Keratinocyte (primary cell): ENCODE measurements around the gene RASGEF1C. TPM values are rescaled to one million over a fixed set of nuclear protein-coding genes. Genes with fewer than 3 reads are reported as not detected.

Experiments
- DNase-seq: peaks from one replicate; pipeline ENCODE4 v3.0.0-alpha.2; 2011; ENCODE audit warnings: low read depth, missing footprints, low spot score
- FAIRE-seq: peaks from 2 replicates; lab custom pipeline; 2011; peaks lifted over from hg19 to GRCh38; lab: Jason Lieb, UNC
- H2AFZ ChIP-seq: 2 replicates; pipeline ENCODE4 v1.6.0; 2012; ENCODE audit warnings: low read length, control low read depth, inconsistent platforms; ENCODE audit not compliant: control insufficient read depth
- H3K27ac ChIP-seq: 2 replicates; pipeline ENCODE4 v1.5.1; 2011; ENCODE audit warnings: low read length; ENCODE audit not compliant: control insufficient read depth, insufficient read depth
- H3K27me3 ChIP-seq: 3 replicates; pipeline ENCODE4 v1.6.0; 2011; ENCODE audit warnings: low read length; ENCODE audit not compliant: control insufficient read depth, insufficient read depth; ENCODE audit errors: extremely low read depth
- H3K36me3 ChIP-seq, 2 experiments: 2 replicates in 1 of 2; 3 replicates in 1 of 2; pipeline ENCODE4 v1.5.1; 2011; ENCODE audit warnings: low read length in 2 of 2, mild to moderate bottlenecking in 1 of 2; ENCODE audit not compliant: control insufficient read depth in 2 of 2, insufficient read depth in 2 of 2; ENCODE audit errors: extremely low read depth in 1 of 2
- H3K4me1 ChIP-seq: 3 replicates; pipeline ENCODE4 v1.5.1; 2011; ENCODE audit warnings: low read length; ENCODE audit not compliant: control insufficient read depth, insufficient read depth; ENCODE audit errors: extremely low read depth
- H3K4me2 ChIP-seq: 3 replicates; pipeline ENCODE4 v1.6.0; 2011; ENCODE audit warnings: low read depth, low read length; ENCODE audit not compliant: control insufficient read depth, insufficient read depth; ENCODE audit errors: extremely low read depth
- H3K4me3 ChIP-seq, 3 experiments: fragments of 200-600 bp in 1 of 3; sonication (generic) in 1 of 3; 2 replicates in 2 of 3; 3 replicates in 1 of 3; pipeline ENCODE4 v1.5.1; 2011 to 2016; ENCODE audit warnings: low read length in 3 of 3, mild to moderate bottlenecking in 3 of 3, control low read depth in 2 of 3, inconsistent platforms in 1 of 3, low read depth in 1 of 3, mixed read lengths in 1 of 3, mixed run types in 1 of 3, moderate library complexity in 1 of 3; ENCODE audit not compliant: control insufficient read depth in 2 of 3, insufficient read depth in 2 of 3; ENCODE audit errors: extremely low read depth in 1 of 3
- H3K79me2 ChIP-seq: 2 replicates; pipeline ENCODE4 v1.6.0; 2012; ENCODE audit warnings: low read length; ENCODE audit not compliant: control insufficient read depth, insufficient read depth
- H3K9ac ChIP-seq: 3 replicates; pipeline ENCODE4 v1.6.0; 2011; ENCODE audit warnings: low read length; ENCODE audit not compliant: control insufficient read depth, insufficient read depth; ENCODE audit errors: extremely low read depth
- H3K9me1 ChIP-seq: 3 replicates; pipeline ENCODE4 v1.6.0; 2011; ENCODE audit warnings: low read length; ENCODE audit not compliant: control insufficient read depth, insufficient read depth; ENCODE audit errors: extremely low read depth
- H3K9me3 ChIP-seq: 2 replicates; pipeline ENCODE4 v1.5.1; 2012; ENCODE audit warnings: low read depth, low read length; ENCODE audit not compliant: control insufficient read depth
- H4K20me1 ChIP-seq: 3 replicates; pipeline ENCODE4 v1.6.0; 2011; ENCODE audit warnings: low read length; ENCODE audit not compliant: control insufficient read depth, insufficient read depth; ENCODE audit errors: extremely low read depth
- EZH2 ChIP-seq: IDR thresholded peaks from one replicate; pipeline ENCODE4 v1.6.1; 2012; ENCODE audit warnings: inconsistent platforms, mild to moderate bottlenecking, low read length, moderate library complexity
- dilution Hi-C: fragments of 300-500 bp; cut with MboI; formaldehyde crosslinking; loops from one replicate; pipeline ENCODE4 v1.7.0; 2020; ENCODE audit warnings: low sequenced_read_pairs; ENCODE audit not compliant: extremely low pct_ligation_motif_present
- polyA plus RNA-seq, 5 experiments: library from polyadenylated mRNA; depleted of rRNA in 3 of 5; stranded (reverse) in 3 of 5; stranded (forward) in 1 of 5; unstranded in 1 of 5; fragments of >200 nt; gene quantifications; 1 replicate in 1 of 5; 2 replicates in 3 of 5; 3 replicates in 1 of 5; pipeline versions ENCODE4 v1.2.1 to v1.2.3, GENCODE V29; 2011 to 2012; ENCODE audit warnings: missing spikeins in 2 of 5, low read depth in 1 of 5, low replicate concordance in 1 of 5
- TF ChIP-seq, protein P1 (sequence below), 3 experiments: IDR thresholded peaks in 1 of 3; conservative IDR thresholded peaks in 1 of 3; optimal IDR thresholded peaks in 1 of 3; 2 replicates in 2 of 3; 3 replicates in 1 of 3; pipeline versions ENCODE3 to v1.5.1; 2011; ENCODE audit warnings: low read length in 3 of 3, mild to moderate bottlenecking in 3 of 3, moderate library complexity in 2 of 3, control low read depth in 1 of 3, inconsistent platforms in 1 of 3; ENCODE audit not compliant: insufficient read depth in 2 of 3; ENCODE audit errors: extremely low read depth in 1 of 3

RASGEF1C gene
- polyA plus RNA-seq, 1 donor (not counting 4 experiments of a cell fraction or from before 2014, with no cell fraction given): not detected

DNA sequence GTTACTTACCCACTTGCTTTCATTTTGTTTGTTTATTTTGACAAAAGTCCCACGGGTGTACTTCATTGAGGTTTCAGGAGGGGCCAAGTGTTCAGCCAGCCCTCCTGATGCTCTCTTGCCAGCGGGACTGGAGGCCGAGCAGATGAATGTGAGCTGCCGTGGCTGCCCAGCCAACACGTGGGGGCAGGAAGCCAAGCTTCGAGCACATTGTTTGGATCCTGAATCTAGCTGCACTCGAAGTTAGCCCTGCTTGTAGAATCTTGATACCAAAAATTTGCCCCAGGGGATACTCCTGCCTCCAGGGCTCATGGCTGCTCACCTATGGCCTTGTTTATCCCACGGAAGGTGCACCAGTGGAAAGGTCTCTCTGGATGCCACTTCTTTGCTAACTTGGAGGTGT, 49.3 kb downstream of the RASGEF1C start:
- Histone ChIP-seq H3K9me1 (no peaks in the 10 kb centered on the region), H3K36me3 (no peaks in the 10 kb centered on the region), H3K9ac (no peak overlapping the region), H3K27ac (no peak overlapping the region), H3K79me2 (no peaks in the 10 kb centered on the region), H2AFZ (no peak overlapping the region), H3K9me3 (no peaks in the 10 kb centered on the region), H4K20me1 (no peaks in the 10 kb centered on the region), H3K4me3 (no peak overlapping the region), H3K4me2 (no peak overlapping the region), H3K4me1 (no peaks in the 10 kb centered on the region), H3K27me3 (no peaks in the 10 kb centered on the region)
- dilution Hi-C loops: no loop called here
- FAIRE-seq (no peak), DNase-seq (no peak)
- no peak for TF ChIP-seq EZH2
- TF ChIP-seq, protein P1, sequence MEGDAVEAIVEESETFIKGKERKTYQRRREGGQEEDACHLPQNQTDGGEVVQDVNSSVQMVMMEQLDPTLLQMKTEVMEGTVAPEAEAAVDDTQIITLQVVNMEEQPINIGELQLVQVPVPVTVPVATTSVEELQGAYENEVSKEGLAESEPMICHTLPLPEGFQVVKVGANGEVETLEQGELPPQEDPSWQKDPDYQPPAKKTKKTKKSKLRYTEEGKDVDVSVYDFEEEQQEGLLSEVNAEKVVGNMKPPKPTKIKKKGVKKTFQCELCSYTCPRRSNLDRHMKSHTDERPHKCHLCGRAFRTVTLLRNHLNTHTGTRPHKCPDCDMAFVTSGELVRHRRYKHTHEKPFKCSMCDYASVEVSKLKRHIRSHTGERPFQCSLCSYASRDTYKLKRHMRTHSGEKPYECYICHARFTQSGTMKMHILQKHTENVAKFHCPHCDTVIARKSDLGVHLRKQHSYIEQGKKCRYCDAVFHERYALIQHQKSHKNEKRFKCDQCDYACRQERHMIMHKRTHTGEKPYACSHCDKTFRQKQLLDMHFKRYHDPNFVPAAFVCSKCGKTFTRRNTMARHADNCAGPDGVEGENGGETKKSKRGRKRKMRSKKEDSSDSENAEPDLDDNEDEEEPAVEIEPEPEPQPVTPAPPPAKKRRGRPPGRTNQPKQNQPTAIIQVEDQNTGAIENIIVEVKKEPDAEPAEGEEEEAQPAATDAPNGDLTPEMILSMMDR (optimal IDR thresholded peaks at IDR 0.05 in 1 of 3, IDR thresholded peaks at IDR 0.05 in 1 of 3, conservative IDR thresholded peaks at IDR 0.05 in 1 of 3; ENCODE audit: extremely low read depth in 1 of 3, insufficient read depth in 2 of 3, low read length in 3 of 3): no peak

DNA sequence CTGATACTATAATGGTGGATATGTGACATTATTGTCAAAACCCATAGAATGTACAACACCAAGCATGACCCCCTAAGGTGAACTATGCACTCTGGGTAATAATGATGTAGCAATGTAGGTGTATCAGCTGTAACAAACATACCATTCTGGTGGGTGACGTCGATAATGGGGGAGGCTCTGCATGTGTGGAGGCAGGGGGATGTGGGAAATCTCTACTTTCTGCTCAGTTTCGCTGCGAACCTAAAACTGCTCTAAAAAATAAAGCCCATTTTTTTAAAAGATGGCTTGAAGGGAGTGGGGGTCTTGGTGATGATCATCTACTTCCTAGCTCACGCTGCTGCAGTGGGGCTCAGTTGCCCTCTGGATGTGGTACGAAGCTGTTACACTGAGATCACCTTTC, 51.1 kb downstream of the RASGEF1C start:
- FAIRE-seq (no peak), DNase-seq (no peak)
- H3K27ac ChIP-seq: no peak overlapping the region
- no peaks in the 10 kb centered on the region for H3K36me3 ChIP-seq
- H3K4me3 ChIP-seq: no peak overlapping the region
- H4K20me1 ChIP-seq: no peaks in the 10 kb centered on the region
- H2AFZ ChIP-seq: no peak overlapping the region
- TF ChIP-seq, protein P1 (optimal IDR thresholded peaks at IDR 0.05 in 1 of 3, IDR thresholded peaks at IDR 0.05 in 1 of 3, conservative IDR thresholded peaks at IDR 0.05 in 1 of 3; ENCODE audit: extremely low read depth in 1 of 3, insufficient read depth in 2 of 3, low read length in 3 of 3): no peak
- TF ChIP-seq EZH2: no peak
- no peaks in the 10 kb centered on the region for H3K9me1 ChIP-seq
- no peaks in the 10 kb centered on the region for H3K4me1 ChIP-seq
- no peaks in the 10 kb centered on the region for H3K27me3 ChIP-seq
- no peaks in the 10 kb centered on the region for H3K79me2 ChIP-seq
- H3K9me3 ChIP-seq: no peaks in the 10 kb centered on the region
- no peak overlapping the region for H3K9ac ChIP-seq
- H3K4me2 ChIP-seq: no peak overlapping the region
- dilution Hi-C loops: no loop called here
